Ureter (tissue), 1 donor: ENCODE results near the gene MBP. TPM values are rescaled to one million over a fixed set of nuclear protein-coding genes. Genes with fewer than 3 reads are reported as not detected.
A peak's percentile ranks its signal among the peaks of the same experiment; 100 is the strongest.

Experiments used
- DNase-seq: peaks from one replicate; pipeline ENCODE4 v3.0.0-alpha.2; 2020; ENCODE audit warnings: low spot score
- total RNA-seq: library from RNA; stranded (reverse); gene quantifications from one replicate; pipeline ENCODE4 v1.2.4, GENCODE V29; 2023
- donor health status: DM: yes; HTN: yes; CAD: no.

MBP gene
- total RNA-seq, 1 donor from 2014 or later, result 78.7 TPM

DNA sequence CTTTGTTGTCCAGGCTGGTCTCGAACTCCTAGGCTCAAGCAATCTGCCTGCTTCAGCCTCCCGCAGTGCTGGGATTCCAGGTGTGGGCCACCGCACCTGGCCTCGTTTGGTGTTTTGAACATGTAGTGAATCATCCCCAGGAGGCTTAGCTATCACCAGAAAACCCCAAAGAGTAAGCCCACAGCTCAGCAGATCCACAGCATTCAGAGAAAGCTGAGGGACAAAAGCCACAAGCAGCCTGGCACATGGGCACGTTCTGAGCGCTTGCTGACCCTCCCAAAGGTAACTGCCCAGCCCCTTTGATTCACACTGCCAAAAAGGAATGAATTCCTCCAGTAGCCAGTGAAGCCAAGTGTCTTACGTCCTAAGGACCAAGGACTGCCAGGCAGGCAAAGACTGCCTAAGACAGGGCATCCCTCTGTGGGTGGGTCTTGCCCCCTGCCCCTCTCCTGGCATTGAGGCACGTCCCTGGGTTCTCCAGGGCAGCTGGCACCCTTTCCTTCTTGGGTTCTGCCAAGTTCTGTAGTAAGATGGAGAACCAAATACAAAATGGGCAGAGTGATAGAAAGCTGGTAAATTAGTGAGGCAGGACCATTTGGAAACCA is 31.7 kb downstream of the MBP start:
- DNase-seq, result no peak

DNA sequence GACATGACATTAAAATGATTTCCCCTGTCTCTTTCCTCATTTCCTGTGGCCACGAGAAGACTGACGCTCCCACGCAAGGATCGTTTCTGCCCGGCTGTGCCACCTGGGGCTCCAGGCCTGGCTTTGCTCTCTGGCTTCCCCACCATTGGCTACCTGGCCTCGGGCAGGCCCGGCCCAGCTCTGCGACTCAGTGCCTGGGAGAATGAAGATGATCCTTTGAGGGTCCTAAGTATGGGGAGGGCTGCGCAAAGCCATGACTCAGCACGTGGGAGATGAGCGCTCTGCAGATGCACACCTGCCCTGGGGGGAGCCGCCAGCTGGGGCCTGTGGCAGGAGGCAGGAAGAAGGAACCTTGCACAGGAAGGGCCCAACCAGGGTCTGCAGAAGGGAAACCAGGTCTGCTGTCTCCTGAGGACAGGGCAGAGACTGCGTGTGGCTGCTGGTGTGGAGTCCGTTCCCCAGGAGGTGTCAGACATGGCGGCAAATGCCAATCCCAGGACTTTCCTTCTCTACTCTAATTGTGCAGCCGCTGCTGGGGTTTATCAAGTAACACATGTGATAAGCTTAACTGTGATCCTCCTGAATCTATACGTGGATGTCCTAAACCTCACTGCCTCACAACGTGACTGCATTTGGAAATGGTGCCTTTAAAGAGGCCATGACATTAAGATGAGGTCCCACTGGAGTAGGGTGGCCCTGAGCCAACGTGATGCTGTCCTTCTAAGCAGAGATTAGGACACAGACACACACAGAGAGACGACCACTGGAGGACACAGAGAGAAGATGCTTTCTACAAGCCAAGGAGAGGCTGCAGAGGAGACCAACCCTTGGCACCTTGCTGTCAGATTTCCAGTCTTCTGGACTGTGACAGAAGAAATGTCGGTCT is 32.9 kb downstream of the MBP start:
- peak; percentile 42 for DNase-seq

- peak; percentile 43 for DNase-seq
These were observed 33.9 kb downstream of the MBP start for GRCh38 chr18:77098538-77099174.

- peak; percentile 37 for DNase-seq
These were observed 34.6 kb downstream of the MBP start for GRCh38 chr18:77098029-77098428.

DNA sequence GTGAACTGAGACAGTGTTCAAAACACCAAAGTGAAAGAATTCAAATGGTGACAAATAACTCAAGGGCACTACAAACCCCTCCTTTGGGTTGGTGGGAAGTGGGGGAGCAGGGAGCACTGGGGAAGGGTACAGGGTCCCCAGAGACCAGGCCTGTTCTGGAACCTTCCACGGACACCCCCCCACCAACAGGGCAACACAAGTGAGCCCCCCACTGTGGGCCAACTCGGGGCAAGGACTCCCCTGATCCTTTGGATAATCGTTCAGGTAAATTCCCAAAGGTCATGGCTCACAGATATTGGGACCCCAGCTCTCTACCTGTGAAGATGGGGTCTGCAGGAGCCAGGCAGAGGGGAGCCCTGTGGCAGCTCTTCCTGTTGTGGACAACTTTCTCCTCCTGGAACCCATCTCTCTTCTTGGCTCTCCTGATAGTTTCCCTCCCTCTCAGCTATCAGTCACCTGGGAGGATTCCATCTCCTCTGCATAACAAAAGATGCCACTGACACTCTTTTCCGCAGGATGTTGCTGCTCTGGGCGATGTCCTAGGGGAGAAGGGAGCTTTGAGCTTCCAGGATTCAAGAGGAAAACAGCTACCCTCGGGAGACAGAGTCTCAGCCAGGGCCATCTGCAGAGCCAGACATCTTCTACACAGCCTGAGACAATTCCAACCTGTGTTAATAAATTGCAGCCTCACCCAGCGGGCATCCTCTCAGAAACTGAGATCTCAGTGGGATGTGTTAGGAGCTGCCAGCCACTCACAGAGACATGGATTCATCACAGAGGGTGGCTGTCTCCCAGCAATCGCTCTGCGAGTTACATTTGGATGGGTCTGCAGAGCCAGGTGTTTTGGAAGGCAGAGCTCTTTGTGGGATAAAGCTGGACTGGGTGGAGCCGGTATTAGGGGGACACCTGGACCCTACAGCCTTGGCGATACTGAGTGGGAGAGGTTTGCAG is 35.4 kb downstream of the MBP start:
- peak; percentile 30 for DNase-seq

DNA sequence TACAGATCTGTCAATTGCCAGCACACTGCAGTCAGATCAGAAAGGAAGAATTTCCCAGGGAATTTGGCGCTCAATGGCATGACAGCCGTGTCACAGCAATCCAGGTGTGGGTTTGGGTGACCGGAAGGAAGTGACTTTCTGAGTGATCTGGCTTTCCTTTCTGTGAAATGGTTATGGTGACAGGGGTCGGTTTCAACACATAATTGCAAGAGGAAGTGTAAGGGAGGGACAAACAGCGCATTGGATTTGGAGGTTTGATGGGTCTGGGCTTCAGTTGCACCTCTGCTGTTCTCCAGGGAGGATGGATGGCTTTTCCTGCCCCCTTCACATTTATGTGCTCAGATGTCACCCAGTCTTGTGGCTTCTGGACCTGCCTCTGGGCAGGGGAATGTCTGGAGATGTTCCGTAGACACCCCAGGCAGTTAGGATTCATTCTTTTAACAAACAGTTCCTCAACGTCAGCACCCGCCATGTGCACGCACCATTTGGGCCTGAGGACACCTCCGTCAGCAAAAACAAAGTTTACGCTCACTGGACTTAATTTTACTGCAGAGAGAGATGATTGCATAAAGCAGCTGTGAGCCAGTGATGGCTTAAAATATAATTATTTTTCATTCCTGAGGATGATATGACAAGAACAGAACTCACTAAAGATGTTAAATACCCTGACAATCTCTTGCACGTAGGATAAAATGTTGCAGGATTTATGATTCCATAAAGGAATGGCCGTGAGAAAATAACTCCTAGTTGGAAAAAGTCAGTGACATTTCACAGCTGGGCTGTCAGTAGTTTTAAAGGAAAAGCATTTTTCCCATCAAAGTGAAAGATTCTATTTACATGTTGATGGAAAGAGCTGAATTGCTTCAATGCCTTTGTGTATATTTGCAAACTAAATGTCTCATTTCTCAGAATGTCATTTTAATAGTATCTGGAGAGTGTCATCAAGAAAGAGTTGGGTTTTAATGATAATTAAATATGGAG is 36.9 kb downstream of the MBP start:
- no peak for DNase-seq

DNA sequence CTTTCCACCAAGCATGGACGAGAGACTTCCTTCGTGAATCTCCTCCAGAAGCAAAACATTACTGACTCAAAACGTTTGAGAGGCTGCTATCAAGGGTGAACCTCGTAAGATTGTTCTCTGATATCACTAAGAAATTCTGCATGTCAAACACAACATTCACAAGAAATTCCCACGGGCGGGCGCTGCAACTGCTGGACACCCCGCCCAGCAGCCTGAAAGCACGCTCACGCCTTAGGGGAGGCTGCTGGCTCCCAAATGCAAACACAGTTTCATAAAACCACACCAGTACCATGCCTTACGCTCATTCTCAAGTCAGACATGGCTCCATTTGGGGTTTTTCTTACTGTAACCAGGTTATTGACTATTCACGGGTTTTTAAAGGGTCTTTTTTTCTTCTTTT is 39.0 kb downstream of the MBP start:
- DNase-seq, result no peak

- DNase-seq, result no peak
These were observed 39.5 kb downstream of the MBP start for GRCh38 chr18:77093067-77093430.

DNA sequence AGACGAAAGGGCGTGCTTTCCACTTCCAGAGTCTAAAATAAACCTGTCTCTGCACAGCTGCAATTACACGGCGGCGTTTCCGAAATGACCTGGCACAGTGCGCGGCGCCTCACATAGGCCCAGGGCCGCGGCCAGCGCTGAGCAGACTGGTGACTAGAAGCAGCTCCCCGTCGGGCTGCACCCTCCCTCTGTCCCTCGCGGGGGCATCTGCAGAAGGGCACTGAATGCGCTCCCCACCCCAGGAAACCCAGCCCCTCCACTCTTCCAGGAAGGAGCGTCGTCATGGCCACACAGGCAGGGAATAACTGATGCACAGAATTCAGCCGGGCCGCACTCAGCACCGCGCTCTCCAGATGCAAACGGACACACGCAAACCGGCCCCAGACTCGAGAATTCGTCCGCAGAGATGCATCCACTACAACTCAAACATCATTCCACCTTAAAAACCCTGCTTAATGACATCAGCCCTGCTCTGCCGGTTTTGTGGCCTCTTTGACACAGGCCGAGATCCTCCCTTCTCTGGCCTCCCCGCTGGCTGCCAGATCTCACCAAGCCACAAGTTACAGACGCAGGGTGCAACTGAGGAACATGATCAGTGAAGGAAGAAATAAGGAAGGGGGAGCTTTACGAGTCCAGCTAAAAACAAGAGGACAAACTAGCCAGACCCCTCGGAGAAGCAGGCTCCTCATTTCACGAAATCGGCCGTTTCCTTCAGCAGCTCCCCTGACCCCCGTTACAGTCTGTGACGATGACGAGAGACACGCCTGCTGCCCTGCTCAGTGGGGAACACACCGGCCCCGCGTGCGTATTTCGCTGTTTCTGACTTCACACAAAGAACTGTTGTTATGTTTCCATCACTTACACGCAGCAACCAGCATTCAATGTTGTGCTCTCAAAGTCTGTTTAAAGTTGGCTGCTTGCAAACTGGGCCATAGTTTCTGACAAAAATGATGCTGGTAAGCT is 40.2 kb downstream of the MBP start:
- no peak for DNase-seq

GRCh38 chr18:77091366-77091765 is 41.2 kb downstream of the MBP start:
- no peak for DNase-seq

GRCh38 chr18:77090546-77091174 is 41.9 kb downstream of the MBP start:
- DNase-seq, result no peak

DNA sequence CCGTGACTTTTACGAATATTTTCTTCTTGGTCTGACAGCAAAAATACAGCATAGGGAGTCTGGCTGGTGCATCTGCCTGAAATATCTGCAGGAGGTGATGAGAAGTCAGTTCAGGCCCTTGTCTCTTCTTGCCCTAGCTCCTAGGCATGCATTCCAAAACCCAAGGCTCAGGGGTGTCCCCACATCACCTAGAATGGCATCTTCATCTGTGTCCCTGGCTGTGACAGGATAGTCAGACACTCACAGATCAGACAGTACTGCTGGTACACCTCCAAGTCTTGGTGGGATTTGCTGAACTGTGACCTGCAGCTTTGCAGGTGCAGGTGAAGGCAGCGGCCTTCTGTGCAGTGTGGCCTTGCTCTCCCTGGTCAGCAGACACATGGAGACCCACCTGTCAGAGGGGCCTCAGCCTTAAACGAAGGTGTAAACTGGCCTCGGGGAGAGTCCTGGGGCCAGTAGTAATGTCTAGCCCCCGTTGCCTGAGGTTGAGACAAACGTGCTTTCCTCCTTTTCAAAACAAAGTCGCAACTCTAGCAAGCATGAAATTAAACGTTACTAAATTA is 42.8 kb downstream of the MBP start:
- DNase-seq, result no peak

DNA sequence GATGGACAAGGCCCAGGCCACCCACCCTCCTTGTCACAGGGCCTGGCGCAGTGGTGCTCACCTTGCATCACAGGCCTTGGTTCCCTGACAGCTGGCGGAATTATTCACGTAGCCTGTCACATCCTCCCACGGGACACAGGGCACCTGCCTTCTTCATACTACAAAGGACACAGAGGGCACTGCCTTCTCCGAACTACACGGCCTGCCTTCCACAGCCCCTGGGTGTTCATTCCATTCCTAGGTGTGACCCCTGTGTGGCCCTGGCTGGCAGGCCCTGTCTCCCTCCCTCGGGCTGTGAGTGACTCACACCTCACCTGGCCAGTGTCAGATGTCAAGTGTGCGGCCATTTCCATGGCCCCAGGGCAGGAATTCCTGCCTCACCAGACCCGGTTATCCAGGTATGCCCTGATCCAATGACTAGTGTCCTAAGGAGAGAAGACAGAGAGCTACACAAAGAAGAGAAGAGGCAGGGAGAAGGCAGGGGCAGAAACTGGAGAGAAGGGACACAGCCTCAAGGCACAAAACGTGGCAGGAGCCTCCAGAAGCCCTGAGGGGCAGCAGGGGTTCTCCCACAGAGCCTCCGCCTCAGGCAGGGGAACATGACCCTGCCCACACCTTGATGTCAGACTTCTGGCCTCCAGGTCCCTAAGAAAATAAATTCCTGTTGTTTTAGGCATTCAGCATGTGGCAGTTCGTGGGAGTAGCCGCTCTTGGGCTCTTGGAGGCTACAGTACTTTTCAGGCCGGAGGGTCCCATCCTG is 43.4 kb downstream of the MBP start:
- DNase-seq, result no peak

- DNase-seq, result peak; percentile 70
These were observed 45.0 kb downstream of the MBP start for GRCh38 chr18:77087393-77088141.

GRCh38 chr18:77086656-77087392 is 45.8 kb downstream of the MBP start:
- no peak for DNase-seq

DNA sequence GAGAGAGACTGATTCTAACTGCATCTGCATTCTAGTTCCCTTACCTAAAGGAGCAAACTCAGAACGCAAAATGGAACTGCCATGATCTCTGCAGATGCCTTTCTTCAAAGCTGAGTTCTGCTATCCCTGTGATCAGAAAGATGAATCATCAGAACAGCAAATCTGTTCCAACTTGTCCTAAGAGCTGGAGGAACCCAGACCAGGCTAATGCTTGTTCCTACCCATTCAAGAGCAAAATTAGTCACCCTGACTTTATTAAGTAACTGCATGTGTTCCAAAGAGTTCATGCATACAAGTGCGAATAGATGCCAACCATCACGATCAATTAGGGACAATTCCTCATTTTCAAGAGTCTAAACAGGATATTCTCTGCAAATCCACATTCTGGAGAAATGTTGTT is 46.5 kb downstream of the MBP start:
- no peak for DNase-seq
